Skeletal muscle tissue (tissue), 4 donors: ENCODE data around the gene ADARB1. TPM values are rescaled to one million over a fixed set of nuclear protein-coding genes. Genes with fewer than 3 reads are reported as not detected.
A peak's percentile ranks its signal among the peaks of the same experiment; 100 is the strongest.

Experiments used
- H3K27ac ChIP-seq: one replicate; pipeline ENCODE4 v1.7.0; 2013; ENCODE audit warnings: mild to moderate bottlenecking, low read depth, low read length, inconsistent platforms
- H3K27me3 ChIP-seq, 3 donors: one replicate each; pipeline ENCODE4 v1.7.0; 2013; ENCODE audit warnings: low read length in 3 of 3; ENCODE audit not compliant: control insufficient read depth in 3 of 3, insufficient read depth in 3 of 3
- H3K36me3 ChIP-seq, 3 donors: one replicate each; pipeline ENCODE4 v1.7.0; 2013; ENCODE audit warnings: low read length in 3 of 3; ENCODE audit not compliant: control insufficient read depth in 3 of 3, insufficient read depth in 3 of 3
- H3K4me1 ChIP-seq, 3 donors: one replicate each; pipeline ENCODE4 v1.7.0; 2013; ENCODE audit warnings: low read length in 3 of 3, mild to moderate bottlenecking in 3 of 3; ENCODE audit not compliant: control insufficient read depth in 3 of 3, insufficient read depth in 3 of 3
- H3K4me3 ChIP-seq, 3 donors: one replicate each; pipeline ENCODE4 v1.7.0; 2013; ENCODE audit warnings: low read length in 3 of 3
- H3K9ac ChIP-seq, 3 donors: one replicate each; pipeline ENCODE4 v1.7.0; 2013; ENCODE audit warnings: low read length in 3 of 3, mild to moderate bottlenecking in 3 of 3, moderate library complexity in 2 of 3, low read depth in 1 of 3
- H3K9me3 ChIP-seq, 3 donors: one replicate each; pipeline ENCODE4 v1.7.0; 2013; ENCODE audit warnings: low read length in 3 of 3; ENCODE audit not compliant: control insufficient read depth in 3 of 3
- total RNA-seq: library from RNA; depleted of rRNA; stranded (reverse); fragments of >200 nt; gene quantifications from one replicate; pipeline ENCODE4 v1.2.3, GENCODE V29; 2014
- donor health status: Osteomylitis.

Gene ADARB1
- total RNA-seq, 1 donor from 2014 or later: 16.2 TPM

GRCh38 chr21:45246386-45247320 lies 172.3 kb downstream of the ADARB1 start:
- Histone ChIP-seq H3K36me3 (no peaks in the 10 kb centered on the region), H3K9me3 (peaks cover 0 to 13% (median 3%) of the 10 kb centered on the region in 3 donors), H3K4me1 (peaks cover 6 to 8% (median 7%) of the 10 kb centered on the region in 3 donors), H3K27me3 (peaks cover 24 to 32% (median 26%) of the 10 kb centered on the region in 3 donors), H3K27ac (no peak overlapping the region), H3K9ac (no peak overlapping the region), H3K4me3 (no peak overlapping the region)

GRCh38 chr21:45248301-45248892 lies 174.0 kb downstream of the ADARB1 start:
- peak overlapping the region in 1 of 3 donors; percentile 45 for H3K9ac ChIP-seq

GRCh38 chr21:45248893-45249381 lies 174.6 kb downstream of the ADARB1 start:
- Histone ChIP-seq H3K9me3 (peaks cover 0 to 3% (median 3%) of the 10 kb centered on the region in 3 donors), H3K36me3 (no peaks in the 10 kb centered on the region), H3K4me1 (peaks cover 6 to 8% (median 7%) of the 10 kb centered on the region in 3 donors), H3K9ac (peak overlapping the region in 1 of 3 donors; percentile 45), H3K27ac (no peak overlapping the region), H3K27me3 (peaks cover 24 to 39% (median 39%) of the 10 kb centered on the region in 3 donors), H3K4me3 (peak overlapping the region; percentile 4 to 52 (median 38))

More at GRCh38 chr21:45248301-45248892, 174.0 kb downstream of the ADARB1 start:
- peaks cover 6 to 8% (median 7%) of the 10 kb centered on the region in 3 donors for H3K4me1 ChIP-seq
- H3K4me3 ChIP-seq: peak overlapping the region; percentile 4 to 52 (median 38)
- H3K27ac ChIP-seq: no peak overlapping the region
- H3K9me3 ChIP-seq: peaks cover 0 to 8% (median 3%) of the 10 kb centered on the region in 3 donors
- no peaks in the 10 kb centered on the region for H3K36me3 ChIP-seq
- H3K27me3 ChIP-seq: peaks cover 24 to 37% (median 36%) of the 10 kb centered on the region in 3 donors

- Histone ChIP-seq H3K4me1 (peaks cover 6 to 8% (median 7%) of the 10 kb centered on the region in 3 donors), H3K9ac (no peak overlapping the region), H3K9me3 (peaks cover 0 to 1% (median 0%) of the 10 kb centered on the region in 3 donors), H3K27me3 (peaks cover 29 to 44% (median 39%) of the 10 kb centered on the region in 3 donors), H3K36me3 (no peaks in the 10 kb centered on the region), H3K4me3 (no peak overlapping the region), H3K27ac (no peak overlapping the region)
Observed at GRCh38 chr21:45249626-45250025, 175.2 kb downstream of the ADARB1 start.

- peaks cover 29 to 44% (median 39%) of the 10 kb centered on the region in 3 donors for H3K27me3 ChIP-seq
- no peak overlapping the region for H3K4me3 ChIP-seq
- no peak overlapping the region for H3K27ac ChIP-seq
- no peaks in the 10 kb centered on the region for H3K9me3 ChIP-seq
- peaks cover 6 to 8% (median 7%) of the 10 kb centered on the region in 3 donors for H3K4me1 ChIP-seq
- no peaks in the 10 kb centered on the region for H3K36me3 ChIP-seq
- H3K9ac ChIP-seq: no peak overlapping the region
Observed at GRCh38 chr21:45250272-45250671, 175.9 kb downstream of the ADARB1 start.

- Histone ChIP-seq H3K36me3 (no peaks in the 10 kb centered on the region), H3K9me3 (no peaks in the 10 kb centered on the region), H3K4me1 (peaks cover 6 to 8% (median 7%) of the 10 kb centered on the region in 3 donors), H3K4me3 (no peak overlapping the region), H3K27me3 (peaks cover 33 to 48% (median 38%) of the 10 kb centered on the region in 3 donors), H3K9ac (no peak overlapping the region), H3K27ac (no peak overlapping the region)
Observed at GRCh38 chr21:45250914-45251634, 176.7 kb downstream of the ADARB1 start.

- Histone ChIP-seq H3K9ac (no peak overlapping the region), H3K4me3 (no peak overlapping the region), H3K27ac (no peak overlapping the region), H3K4me1 (peaks cover 6 to 8% (median 7%) of the 10 kb centered on the region in 3 donors), H3K36me3 (no peaks in the 10 kb centered on the region), H3K9me3 (no peaks in the 10 kb centered on the region), H3K27me3 (peaks cover 36 to 48% (median 38%) of the 10 kb centered on the region in 3 donors)
Observed at GRCh38 chr21:45251635-45252447, 177.5 kb downstream of the ADARB1 start.

GRCh38 chr21:45252448-45252925 lies 178.1 kb downstream of the ADARB1 start:
- Histone ChIP-seq H3K4me1 (peaks cover 6 to 8% (median 7%) of the 10 kb centered on the region in 3 donors), H3K4me3 (no peak overlapping the region), H3K27ac (no peak overlapping the region), H3K9ac (no peak overlapping the region), H3K9me3 (no peaks in the 10 kb centered on the region), H3K36me3 (no peaks in the 10 kb centered on the region), H3K27me3 (peaks cover 42 to 55% (median 42%) of the 10 kb centered on the region in 3 donors)

GRCh38 chr21:45253180-45253579 lies 178.8 kb downstream of the ADARB1 start:
- H3K27me3 ChIP-seq: peaks cover 44 to 59% (median 46%) of the 10 kb centered on the region in 3 donors
- no peaks in the 10 kb centered on the region for H3K9me3 ChIP-seq
- H3K4me1 ChIP-seq: peaks cover 6 to 8% (median 7%) of the 10 kb centered on the region in 3 donors
- no peak overlapping the region for H3K9ac ChIP-seq
- no peak overlapping the region for H3K4me3 ChIP-seq
- H3K27ac ChIP-seq: no peak overlapping the region
- no peaks in the 10 kb centered on the region for H3K36me3 ChIP-seq
